Measurements from ENCODE around the gene NEUROD2.
A peak's percentile ranks its signal among the peaks of the same experiment; 100 is the strongest.

Gene NEUROD2

DNA sequence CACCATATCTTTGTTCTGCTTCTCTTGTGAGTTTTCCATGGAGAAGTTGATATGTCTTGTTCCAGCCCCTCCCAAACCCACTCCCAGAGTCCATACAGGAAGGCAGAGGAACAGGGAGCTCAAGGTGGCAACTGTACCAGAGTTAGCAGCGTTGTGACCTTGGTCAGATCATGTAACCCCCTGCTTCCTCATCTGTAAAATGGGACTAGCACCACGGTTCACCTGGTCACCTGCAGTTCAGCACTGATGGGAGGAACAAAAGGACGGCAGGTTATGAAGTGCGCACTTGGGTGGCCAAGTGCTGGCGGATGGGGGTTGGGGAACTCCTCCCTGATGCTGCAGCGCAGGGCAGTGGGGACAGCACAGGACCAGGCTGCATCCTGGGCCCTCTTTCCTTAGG is 7.7 kb upstream of the NEUROD2 start:
- Mint-ChIP-seq H3K27ac (no peak overlapping the region), H3K27me3 (ENCODE audit: low read depth) (peaks cover 91% of the 10 kb centered on the region), H3K4me3 (peak overlapping the region; percentile 38 to 45 (median 40)), H3K36me3 (ENCODE audit: low read depth) (no peaks in the 10 kb centered on the region), H3K9me3 (no peaks in the 10 kb centered on the region), H3K4me1 (no peaks in the 10 kb centered on the region)
- TF ChIP-seq, protein P1, sequence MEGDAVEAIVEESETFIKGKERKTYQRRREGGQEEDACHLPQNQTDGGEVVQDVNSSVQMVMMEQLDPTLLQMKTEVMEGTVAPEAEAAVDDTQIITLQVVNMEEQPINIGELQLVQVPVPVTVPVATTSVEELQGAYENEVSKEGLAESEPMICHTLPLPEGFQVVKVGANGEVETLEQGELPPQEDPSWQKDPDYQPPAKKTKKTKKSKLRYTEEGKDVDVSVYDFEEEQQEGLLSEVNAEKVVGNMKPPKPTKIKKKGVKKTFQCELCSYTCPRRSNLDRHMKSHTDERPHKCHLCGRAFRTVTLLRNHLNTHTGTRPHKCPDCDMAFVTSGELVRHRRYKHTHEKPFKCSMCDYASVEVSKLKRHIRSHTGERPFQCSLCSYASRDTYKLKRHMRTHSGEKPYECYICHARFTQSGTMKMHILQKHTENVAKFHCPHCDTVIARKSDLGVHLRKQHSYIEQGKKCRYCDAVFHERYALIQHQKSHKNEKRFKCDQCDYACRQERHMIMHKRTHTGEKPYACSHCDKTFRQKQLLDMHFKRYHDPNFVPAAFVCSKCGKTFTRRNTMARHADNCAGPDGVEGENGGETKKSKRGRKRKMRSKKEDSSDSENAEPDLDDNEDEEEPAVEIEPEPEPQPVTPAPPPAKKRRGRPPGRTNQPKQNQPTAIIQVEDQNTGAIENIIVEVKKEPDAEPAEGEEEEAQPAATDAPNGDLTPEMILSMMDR (IDR thresholded peaks at IDR 0.05; ENCODE audit: unreplicated experiment in 3 of 3) = no peak

DNA sequence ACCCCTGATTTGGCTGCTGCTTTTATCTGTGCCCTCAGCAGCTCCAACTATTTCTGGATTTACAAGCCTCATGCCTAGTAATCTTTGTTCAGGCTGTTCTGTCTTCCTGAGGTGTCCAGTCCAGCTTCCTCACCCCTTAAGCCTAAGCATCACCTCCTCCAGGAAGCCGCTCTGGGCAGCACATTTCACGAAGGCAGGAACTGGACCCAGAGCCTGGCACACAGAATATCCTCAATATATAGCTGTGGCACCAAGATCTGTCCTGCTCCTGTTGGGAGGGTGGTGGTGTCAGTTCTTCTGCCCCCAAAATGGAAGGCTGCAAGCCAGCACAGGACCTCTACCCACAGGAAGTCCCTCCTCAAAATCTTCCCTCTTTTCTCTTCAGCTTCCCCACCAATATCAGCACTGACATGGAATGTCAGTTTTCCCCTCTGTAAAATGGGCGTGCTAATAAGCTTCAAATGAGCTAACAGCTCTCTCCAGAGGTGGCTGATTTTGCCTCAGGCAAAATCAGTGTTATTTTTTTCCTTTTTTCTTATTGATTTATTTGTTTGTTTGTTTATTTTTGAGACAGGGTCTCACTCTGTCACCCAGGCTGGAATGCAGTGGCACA is 6.9 kb upstream of the NEUROD2 start:
- no peaks in the 10 kb centered on the region for H3K36me3 Mint-ChIP-seq (ENCODE audit: low read depth)
- no peaks in the 10 kb centered on the region for H3K4me1 Mint-ChIP-seq
- peaks cover 91% of the 10 kb centered on the region for H3K27me3 Mint-ChIP-seq (ENCODE audit: low read depth)
- H3K27ac Mint-ChIP-seq = no peak overlapping the region
- H3K9me3 Mint-ChIP-seq = no peaks in the 10 kb centered on the region
- TF ChIP-seq, protein P1 (IDR thresholded peaks at IDR 0.05; ENCODE audit: unreplicated experiment in 3 of 3) = no peak
- no peak overlapping the region for H3K4me3 Mint-ChIP-seq

GRCh38 chr17:39612935-39613464 is 5.3 kb upstream of the NEUROD2 start:
- Mint-ChIP-seq H3K9me3 (no peaks in the 10 kb centered on the region), H3K27me3 (ENCODE audit: low read depth) (peaks cover 92% of the 10 kb centered on the region), H3K36me3 (ENCODE audit: low read depth) (no peaks in the 10 kb centered on the region), H3K4me1 (peaks cover 4% of the 10 kb centered on the region), H3K27ac (no peak overlapping the region), H3K4me3 (no peak overlapping the region)
- TF ChIP-seq, protein P1 (IDR thresholded peaks at IDR 0.05; ENCODE audit: unreplicated experiment in 3 of 3) = no peak

DNA sequence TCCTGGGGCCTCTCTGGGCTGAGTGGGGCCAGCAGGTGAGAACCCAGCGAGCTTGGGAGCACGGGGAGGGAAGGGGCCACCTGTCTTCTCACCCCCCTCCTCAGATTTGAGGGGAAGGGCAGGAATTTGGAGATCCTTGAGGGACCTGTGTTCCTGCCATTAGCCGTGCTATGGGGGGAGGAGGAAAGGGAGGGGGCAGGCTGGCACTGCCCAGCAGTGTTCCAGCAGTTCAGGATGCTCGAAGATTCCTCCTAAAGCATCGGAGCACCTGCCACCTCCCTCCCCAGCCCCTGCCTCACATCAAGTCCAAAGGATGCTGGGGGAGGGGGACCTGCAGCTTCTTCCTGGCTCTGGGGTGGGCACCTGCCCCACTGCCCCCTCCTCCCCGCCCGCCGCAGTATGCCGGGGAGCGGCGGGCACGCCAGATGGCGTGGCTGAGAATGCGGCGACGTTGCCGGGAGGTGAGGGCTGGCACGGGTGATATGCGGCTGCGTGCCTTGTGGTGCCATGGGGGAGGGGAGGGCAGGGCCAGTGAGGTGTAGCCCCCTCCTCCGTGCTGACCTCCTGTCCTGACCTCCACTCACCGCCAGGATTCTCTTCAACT is 4.7 kb upstream of the NEUROD2 start:
- no peaks in the 10 kb centered on the region for H3K9me3 Mint-ChIP-seq
- peaks cover 96% of the 10 kb centered on the region for H3K27me3 Mint-ChIP-seq (ENCODE audit: low read depth)
- H3K27ac Mint-ChIP-seq = no peak overlapping the region
- no peak overlapping the region for H3K4me3 Mint-ChIP-seq
- TF ChIP-seq, protein P1 (IDR thresholded peaks at IDR 0.05; ENCODE audit: unreplicated experiment in 3 of 3) = no peak
- H3K4me1 Mint-ChIP-seq = peaks cover 4% of the 10 kb centered on the region
- H3K36me3 Mint-ChIP-seq (ENCODE audit: low read depth) = no peaks in the 10 kb centered on the region

- H3K9me3 Mint-ChIP-seq = no peaks in the 10 kb centered on the region
- TF ChIP-seq, protein P1 (IDR thresholded peaks at IDR 0.05; ENCODE audit: unreplicated experiment in 3 of 3) = no peak
- H3K36me3 Mint-ChIP-seq (ENCODE audit: low read depth) = no peaks in the 10 kb centered on the region
- H3K27ac Mint-ChIP-seq = no peak overlapping the region
- peaks cover 4% of the 10 kb centered on the region for H3K4me1 Mint-ChIP-seq
- H3K4me3 Mint-ChIP-seq = no peak overlapping the region
- peaks cover 96% of the 10 kb centered on the region for H3K27me3 Mint-ChIP-seq (ENCODE audit: low read depth)
These were observed 3.8 kb upstream of the NEUROD2 start for GRCh38 chr17:39611401-39612112.
